Spleen (tissue), 11 donors: ENCODE data around the gene BIN1. TPM values are rescaled to one million over a fixed set of nuclear protein-coding genes. Genes with fewer than 3 reads are reported as not detected.

Experiments used
- DNase-seq: peaks from one replicate; pipeline ENCODE4 v3.0.0-alpha.2; 2020
- H3K27ac ChIP-seq, 8 donors: fragments of 200-600 bp; sonication (generic) in 7 of 8; 1 replicate in 4 of 8; 2 replicates in 4 of 8; pipeline versions ENCODE4 v1.5.0 to v1.8.0; 2016 to 2021; ENCODE audit warnings: inconsistent platforms in 4 of 8, mild to moderate bottlenecking in 4 of 8, moderate library complexity in 1 of 8
- H3K27me3 ChIP-seq, 7 donors: fragments of 200-600 bp; sonication (generic) in 6 of 7; replicated peaks in 1 of 7; 1 replicate in 4 of 7; 2 replicates in 3 of 7; pipeline versions ENCODE4 v1.5.0 to v1.8.0; 2016 to 2021; ENCODE audit warnings: inconsistent platforms in 3 of 7, mild to moderate bottlenecking in 1 of 7
- H3K36me3 ChIP-seq, 6 donors: fragments of 200-600 bp; sonication (generic) in 5 of 6; 1 replicate in 4 of 6; 2 replicates in 2 of 6; pipeline versions ENCODE4 v1.5.0 to v1.8.0; 2016 to 2021; ENCODE audit warnings: inconsistent platforms in 2 of 6
- H3K4me1 ChIP-seq, 6 donors: fragments of 200-600 bp; sonication (generic) in 5 of 6; 1 replicate in 3 of 6; 2 replicates in 3 of 6; pipeline versions ENCODE4 v1.5.0 to v1.8.0; 2016 to 2021; ENCODE audit warnings: inconsistent platforms in 3 of 6
- H3K4me3 ChIP-seq, 8 donors: fragments of 200-600 bp; sonication (generic) in 7 of 8; 1 replicate in 4 of 8; 2 replicates in 4 of 8; pipeline versions ENCODE4 v1.5.0 to v1.8.0; 2016 to 2021; ENCODE audit warnings: inconsistent platforms in 4 of 8, mild to moderate bottlenecking in 4 of 8, moderate library complexity in 2 of 8
- H3K9me3 ChIP-seq, 8 donors: fragments of 200-600 bp; sonication (generic) in 7 of 8; 1 replicate in 4 of 8; 2 replicates in 4 of 8; pipeline versions ENCODE4 v1.5.0 to v1.8.0; 2016 to 2021; ENCODE audit warnings: inconsistent platforms in 4 of 8
- CTCF ChIP-seq, 11 experiments: fragments of 200-600 bp in 7 of 11; fragments of 450-650 bp in 4 of 11; sonication (generic) in 4 of 11; IDR thresholded peaks in 8 of 11; conservative IDR thresholded peaks in 3 of 11; 1 replicate in 7 of 11; 2 replicates in 4 of 11; pipeline versions ENCODE4 v1.4.0 to v1.8.0; 2016 to 2021; ENCODE audit warnings: antibody characterized with exemption in 11 of 11, inconsistent platforms in 4 of 11, mild to moderate bottlenecking in 1 of 11
- POLR2A ChIP-seq, 3 donors: fragments of 450-650 bp; IDR thresholded peaks; one replicate each; pipeline ENCODE4 v1.5.1; 2017; ENCODE audit warnings: antibody characterized with exemption in 3 of 3, mild to moderate bottlenecking in 1 of 3
- POLR2AphosphoS5 ChIP-seq, 3 donors: sonication (generic); formaldehyde crosslinking; IDR thresholded peaks; one replicate each; pipeline ENCODE4 v1.5.1; 2017; ENCODE audit warnings: antibody characterized with exemption in 3 of 3
- WGBS, 5 donors: extraction: QIAGEN DNeasy Blood & Tissue Kit in 3 of 5; methylation state at CpG; one replicate each; pipeline versions ENCODE4 v1.1.5 to v1.1.7; 2013 to 2018; 5-methylcytosine and 5-hydroxymethylcytosine counted together
- intact Hi-C: fragments of 100-400 bp; cut with DNase I; formaldehyde crosslinking; loops from one replicate; pipeline ENCODE4 v1.15.0; 2023; ENCODE audit warnings: low total_unique reads
- polyA plus RNA-seq, 3 donors: library from polyadenylated mRNA; stranded (reverse); fragments of 200-250 nt; gene quantifications; one replicate each; pipeline ENCODE4 v1.2.1, GENCODE V29; 2013
- total RNA-seq, 7 donors: library from RNA; depleted of rRNA in 3 of 7; stranded (reverse); fragments of >200 nt in 3 of 7; fragmentation: NEBNext Ultra II Directional in 4 of 7; extraction: Animal tissue kit (Norgen Biotek cat#: 25700) in 4 of 7; gene quantifications; one replicate each; pipeline versions ENCODE4 v1.1.0 to v1.2.1, GENCODE V29; 2016 to 2021
- donor health status: healthy with polysubstance abuse.
- donor health status: DM: no; HTN: no; CAD: no; lungs with moderate emphysema.
- donor health status: DM: no; HTN: no; CAD: no.
- donor health status: Bipolar disorder and iron deficiency.
- donor health status: healthy.
- donor health status: DM: no; HTN: no; CAD: no.
- donor health status: DM: yes; HTN: yes; CAD: no.

The BIN1 gene
- total and polyA plus RNA-seq, 10 donors = 57.2 to 123 (median 70.4) TPM

GRCh38 chr2:127059559-127059958 lies 47.4 kb downstream of the BIN1 start:
- 94 to 98% (median 96%) methylated on average over 9 to 10 of the region's 10 CpGs for WGBS, 5 donors
- peaks cover 0 to 99% (median 58%) of the 10 kb centered on the region in 6 donors for H3K36me3 ChIP-seq

GRCh38 chr2:127058954-127059252 lies 48.1 kb downstream of the BIN1 start:
- no peak overlapping the region for H3K4me3 ChIP-seq
- H3K36me3 ChIP-seq = peaks cover 0 to 100% (median 58%) of the 10 kb centered on the region in 6 donors
- peaks cover 0 to 40% (median 16%) of the 10 kb centered on the region in 6 donors for H3K4me1 ChIP-seq
- no peak for DNase-seq
- 78 to 87% (median 80%) methylated on average over 14 of the region's 14 CpGs for WGBS, 5 donors
- intact Hi-C loops = no loop called here
- H3K9me3 ChIP-seq = no peaks in the 10 kb centered on the region
- H3K27ac ChIP-seq = no peak overlapping the region
- no peaks in the 10 kb centered on the region for H3K27me3 ChIP-seq
- no peak for TF ChIP-seq CTCF (IDR thresholded peaks at IDR 0.05 in 8 of 11, conservative IDR thresholded peaks at IDR 0.05 in 3 of 11)
- no peak for TF ChIP-seq POLR2A (IDR thresholded peaks at IDR 0.05)
- no peak for TF ChIP-seq POLR2AphosphoS5 (IDR thresholded peaks at IDR 0.05)

More at GRCh38 chr2:127059559-127059958, 47.4 kb downstream of the BIN1 start:
- no peak for DNase-seq
- H3K4me1 ChIP-seq = peaks cover 0 to 47% (median 23%) of the 10 kb centered on the region in 6 donors
- H3K27ac ChIP-seq = no peak overlapping the region
- H3K27me3 ChIP-seq = no peaks in the 10 kb centered on the region
- TF ChIP-seq POLR2AphosphoS5 (IDR thresholded peaks at IDR 0.05) = peak in 1 of 3 donors; percentile 13
- TF ChIP-seq POLR2A (IDR thresholded peaks at IDR 0.05) = no peak
- no peaks in the 10 kb centered on the region for H3K9me3 ChIP-seq
- H3K4me3 ChIP-seq = no peak overlapping the region
- intact Hi-C loops = no loop called here

- WGBS, 5 donors = 89 to 97% (median 91%) methylated on average over 4 to 11 of the region's 11 CpGs
- Histone ChIP-seq H3K27ac (no peak overlapping the region), H3K4me3 (no peak overlapping the region), H3K27me3 (no peaks in the 10 kb centered on the region), H3K36me3 (peaks cover 0 to 100% (median 58%) of the 10 kb centered on the region in 6 donors), H3K4me1 (peaks cover 0 to 35% (median 12%) of the 10 kb centered on the region in 6 donors), H3K9me3 (no peaks in the 10 kb centered on the region)
- TF ChIP-seq POLR2AphosphoS5 (IDR thresholded peaks at IDR 0.05) = peak in 1 of 3 donors; percentile 27
- no peak for TF ChIP-seq POLR2A (IDR thresholded peaks at IDR 0.05)
- DNase-seq = no peak
- intact Hi-C loops = no loop called here
Measured at GRCh38 chr2:127058246-127058953, 48.6 kb downstream of the BIN1 start.

- no peaks in the 10 kb centered on the region for H3K27me3 ChIP-seq
- TF ChIP-seq POLR2A (IDR thresholded peaks at IDR 0.05) = no peak
- TF ChIP-seq CTCF (IDR thresholded peaks at IDR 0.05 in 8 of 11, conservative IDR thresholded peaks at IDR 0.05 in 3 of 11) = no peak
- TF ChIP-seq POLR2AphosphoS5 (IDR thresholded peaks at IDR 0.05) = no peak
- 87 to 93% (median 87%) methylated on average over 29 to 31 of the region's 31 CpGs for WGBS, 5 donors
- no peak overlapping the region for H3K27ac ChIP-seq
- peaks cover 0 to 27% (median 8%) of the 10 kb centered on the region in 6 donors for H3K4me1 ChIP-seq
- H3K9me3 ChIP-seq = no peaks in the 10 kb centered on the region
- H3K36me3 ChIP-seq = peaks cover 0 to 100% (median 53%) of the 10 kb centered on the region in 6 donors
- no peak for DNase-seq
- H3K4me3 ChIP-seq = no peak overlapping the region
- intact Hi-C loops = no loop called here
Measured at GRCh38 chr2:127057371-127058245, 49.3 kb downstream of the BIN1 start.
